Measurements from ENCODE around the gene BANF2.

DNA sequence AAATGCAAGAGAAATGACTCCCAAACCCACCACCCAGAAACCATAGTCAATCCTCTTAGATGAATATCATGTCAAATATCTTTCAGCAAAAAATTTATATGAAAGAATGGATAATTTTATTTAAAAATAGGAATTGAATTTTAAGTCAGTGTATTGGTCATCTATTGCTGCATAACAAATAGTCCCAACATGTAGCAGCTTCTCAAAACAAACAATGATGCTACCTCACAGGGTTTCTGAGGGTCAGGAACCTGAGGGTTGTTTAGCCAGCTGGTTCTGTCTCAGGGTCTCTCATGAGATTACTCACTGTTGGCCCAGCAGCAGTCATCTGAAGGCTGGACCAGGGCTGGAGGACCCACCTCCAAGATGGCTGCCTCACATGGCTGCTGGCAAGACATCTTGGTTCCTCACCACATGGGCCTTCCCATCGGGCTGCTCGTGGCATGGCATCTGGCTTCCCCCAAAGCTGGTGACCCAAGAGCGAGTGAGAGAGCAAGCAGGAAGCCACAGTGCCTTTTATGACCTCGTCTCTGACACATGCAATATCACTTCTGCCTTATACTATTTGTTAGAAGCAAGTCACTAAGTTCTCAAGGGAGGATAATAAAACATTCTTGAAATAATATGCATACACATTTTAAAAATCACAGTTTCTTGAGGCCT is 36.3 kb downstream of the BANF2 start:
- TF ChIP-seq CEBPB (IDR thresholded peaks at IDR 0.05; ENCODE audit: low read depth, low read length) (no peak), CTCF (conservative IDR thresholded peaks at IDR 0.05; ENCODE audit: low read depth, low read length) (no peak), POLR2A (IDR thresholded peaks at IDR 0.05; ENCODE audit: low read depth, low read length) (no peak), RAD21 (IDR thresholded peaks at IDR 0.05; ENCODE audit: low read length) (no peak), SMC3 (IDR thresholded peaks at IDR 0.05; ENCODE audit: low read depth, low read length) (no peak), MAFK (IDR thresholded peaks at IDR 0.05; ENCODE audit: low read depth, low read length) (no peak), MAZ (IDR thresholded peaks at IDR 0.05; ENCODE audit: borderline replicate concordance, low read depth, low read length) (no peak), MXI1 (IDR thresholded peaks at IDR 0.05; ENCODE audit: borderline replicate concordance, low read depth, low read length) (no peak), CHD1 (IDR thresholded peaks at IDR 0.05; ENCODE audit: low read depth, low read length) (no peak), RFX5 (IDR thresholded peaks at IDR 0.05; ENCODE audit: low read depth, low read length) (no peak), BHLHE40 (IDR thresholded peaks at IDR 0.05; ENCODE audit: low read depth, low read length) (no peak), FOS (IDR thresholded peaks at IDR 0.05; ENCODE audit: low read depth, low read length) (no peak)
- TF ChIP-seq, protein P1, sequence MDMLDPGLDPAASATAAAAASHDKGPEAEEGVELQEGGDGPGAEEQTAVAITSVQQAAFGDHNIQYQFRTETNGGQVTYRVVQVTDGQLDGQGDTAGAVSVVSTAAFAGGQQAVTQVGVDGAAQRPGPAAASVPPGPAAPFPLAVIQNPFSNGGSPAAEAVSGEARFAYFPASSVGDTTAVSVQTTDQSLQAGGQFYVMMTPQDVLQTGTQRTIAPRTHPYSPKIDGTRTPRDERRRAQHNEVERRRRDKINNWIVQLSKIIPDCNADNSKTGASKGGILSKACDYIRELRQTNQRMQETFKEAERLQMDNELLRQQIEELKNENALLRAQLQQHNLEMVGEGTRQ (IDR thresholded peaks at IDR 0.05; ENCODE audit: low read depth, low read length), result no peak

Data from IMR-90 (cell line).